Measurements from ENCODE around the gene PKD1L1. TPM values are rescaled to one million over a fixed set of nuclear protein-coding genes. Genes with fewer than 3 reads are reported as not detected.

Gene PKD1L1
- total RNA-seq, 4 donors from 2014 or later: 0.44 to 8.4 (median 0.82) TPM

- Histone ChIP-seq H3K9me3 (no peaks in the 10 kb centered on the region), H3K27ac (peak overlapping the region in 3 of 4 donors; percentile 56 to 83 (median 63)), H3K4me3 (no peak overlapping the region), H3K4me1 (peaks cover 0 to 19% (median 2%) of the 10 kb centered on the region in 4 donors), H3K27me3 (no peaks in the 10 kb centered on the region), H3K36me3 (peaks cover 0 to 3% (median 0%) of the 10 kb centered on the region in 3 donors)
- TF ChIP-seq POLR2A (IDR thresholded peaks at IDR 0.05): no peak
- TF ChIP-seq EP300 (IDR thresholded peaks at IDR 0.05): peak in 1 of 2 donors; percentile 6
- DNase-seq (ENCODE audit: low spot score in 2 of 2): no peak
- 69 to 79% methylated on average over 14 of the region's 14 CpGs for WGBS, 2 donors
Observed at GRCh38 chr7:47940088-47941013, 7.9 kb downstream of the PKD1L1 start.

GRCh38 chr7:47939425-47940036 lies 8.7 kb downstream of the PKD1L1 start:
- DNase-seq (ENCODE audit: low spot score in 2 of 2): no peak
- H3K9me3 ChIP-seq: no peaks in the 10 kb centered on the region
- H3K36me3 ChIP-seq: peaks cover 0 to 3% (median 0%) of the 10 kb centered on the region in 3 donors
- H3K4me3 ChIP-seq: no peak overlapping the region
- no peak for TF ChIP-seq EP300 (IDR thresholded peaks at IDR 0.05)
- no peak for TF ChIP-seq CTCF (IDR thresholded peaks at IDR 0.05)
- no peak for TF ChIP-seq POLR2A (IDR thresholded peaks at IDR 0.05)
- 87 to 91% methylated on average over 6 to 7 of the region's 7 CpGs for WGBS, 2 donors
- peaks cover 0 to 18% (median 2%) of the 10 kb centered on the region in 4 donors for H3K4me1 ChIP-seq
- peak overlapping the region in 2 of 4 donors; percentile 22 to 83 for H3K27ac ChIP-seq
- H3K27me3 ChIP-seq: no peaks in the 10 kb centered on the region

GRCh38 chr7:47938574-47939165 lies 9.6 kb downstream of the PKD1L1 start:
- H3K27ac ChIP-seq: no peak overlapping the region
- TF ChIP-seq EP300 (IDR thresholded peaks at IDR 0.05): no peak
- no peak for TF ChIP-seq POLR2A (IDR thresholded peaks at IDR 0.05)
- no peak for TF ChIP-seq CTCF (IDR thresholded peaks at IDR 0.05)
- no peak overlapping the region for H3K4me3 ChIP-seq
- peaks cover 0 to 18% (median 2%) of the 10 kb centered on the region in 4 donors for H3K4me1 ChIP-seq
- H3K9me3 ChIP-seq: no peaks in the 10 kb centered on the region
- 95% methylated on average over 6 of the region's 6 CpGs for WGBS, 2 donors
- no peaks in the 10 kb centered on the region for H3K27me3 ChIP-seq
- peaks cover 0 to 3% (median 0%) of the 10 kb centered on the region in 3 donors for H3K36me3 ChIP-seq
- no peak for DNase-seq (ENCODE audit: low spot score in 2 of 2)

- no peak for DNase-seq (ENCODE audit: low spot score in 2 of 2)
- no peak for TF ChIP-seq CTCF (IDR thresholded peaks at IDR 0.05)
- no peak for TF ChIP-seq EP300 (IDR thresholded peaks at IDR 0.05)
- TF ChIP-seq POLR2A (IDR thresholded peaks at IDR 0.05): no peak
- no peak overlapping the region for H3K27ac ChIP-seq
- no peaks in the 10 kb centered on the region for H3K27me3 ChIP-seq
- peaks cover 0 to 3% (median 0%) of the 10 kb centered on the region in 3 donors for H3K36me3 ChIP-seq
- WGBS, 2 donors: 82 to 85% methylated on average over 10 to 11 of the region's 11 CpGs
- H3K4me1 ChIP-seq: peaks cover 0 to 18% (median 2%) of the 10 kb centered on the region in 4 donors
- no peaks in the 10 kb centered on the region for H3K9me3 ChIP-seq
- H3K4me3 ChIP-seq: no peak overlapping the region
Observed at GRCh38 chr7:47937711-47938573, 10.3 kb downstream of the PKD1L1 start.
